ENCODE data around the gene VSIG8.
"Not testable (repeated sequence)": the region's sequence is repeated elsewhere in the genome, so short reads cannot be mapped to it uniquely, and the experiment has no call there.

Gene VSIG8

GRCh38 chr1:159862557-159862956 lies at the start of gene VSIG8:
TSS of gene VSIG8 (minus strand) at chr1:159862657. CDS start at chr1:159862521, 136 bp downstream.
- FAIRE-seq (no peak), DNase-seq (ENCODE audit: extremely low spot score, insufficient read length, low read depth) (no peak)

- FAIRE-seq (no peak), DNase-seq (ENCODE audit: extremely low spot score, insufficient read length, low read depth) (no peak)
These were observed 49.0 kb upstream of the VSIG8 start for GRCh38 chr1:159911326-159912070.

GRCh38 chr1:159908031-159908940 lies 45.8 kb upstream of the VSIG8 start:
- FAIRE-seq (no peak), DNase-seq (ENCODE audit: extremely low spot score, insufficient read length, low read depth) (no peak)

GRCh38 chr1:159906960-159907359 lies 44.5 kb upstream of the VSIG8 start:
- DNase-seq (ENCODE audit: extremely low spot score, insufficient read length, low read depth): no peak
- FAIRE-seq: no peak

- FAIRE-seq; DNase-seq (ENCODE audit: extremely low spot score, insufficient read length, low read depth): not testable (repeated sequence)
These were observed 41.6 kb upstream of the VSIG8 start for GRCh38 chr1:159904036-159904435.

GRCh38 chr1:159902541-159902940 lies 40.1 kb upstream of the VSIG8 start:
- no peak for FAIRE-seq
- DNase-seq (ENCODE audit: extremely low spot score, insufficient read length, low read depth): no peak

- DNase-seq (ENCODE audit: extremely low spot score, insufficient read length, low read depth) (no peak), FAIRE-seq (no peak)
These were observed 38.4 kb upstream of the VSIG8 start for GRCh38 chr1:159900755-159901360.

- FAIRE-seq (no peak), DNase-seq (ENCODE audit: extremely low spot score, insufficient read length, low read depth) (no peak)
These were observed 37.7 kb upstream of the VSIG8 start, which contains the start of gene CFAP45 for GRCh38 chr1:159900086-159900680. TSS of gene CFAP45 (minus strand) at chr1:159900165. CDS start at chr1:159900098, 67 bp downstream.

- not testable (repeated sequence) for DNase-seq (ENCODE audit: extremely low spot score, insufficient read length, low read depth); FAIRE-seq
These were observed 37.2 kb upstream of the VSIG8 start for GRCh38 chr1:159899634-159900033.

- FAIRE-seq (no peak), DNase-seq (ENCODE audit: extremely low spot score, insufficient read length, low read depth) (no peak)
These were observed 36.1 kb upstream of the VSIG8 start for GRCh38 chr1:159898527-159898926.

- no peak for FAIRE-seq
These were observed 35.5 kb upstream of the VSIG8 start for GRCh38 chr1:159897962-159898361.

GRCh38 chr1:159896546-159896930 lies 34.1 kb upstream of the VSIG8 start:
- no peak for FAIRE-seq
- DNase-seq (ENCODE audit: extremely low spot score, insufficient read length, low read depth): no peak

More at GRCh38 chr1:159897962-159898361, 35.5 kb upstream of the VSIG8 start:
- no peak for DNase-seq (ENCODE audit: extremely low spot score, insufficient read length, low read depth)

GRCh38 chr1:159895836-159896545 lies 33.5 kb upstream of the VSIG8 start:
- DNase-seq (ENCODE audit: extremely low spot score, insufficient read length, low read depth): no peak
- no peak for FAIRE-seq

- no peak for FAIRE-seq
- DNase-seq (ENCODE audit: extremely low spot score, insufficient read length, low read depth): no peak
These were observed 32.8 kb upstream of the VSIG8 start for GRCh38 chr1:159895286-159895685.

GRCh38 chr1:159892944-159893343 lies 30.5 kb upstream of the VSIG8 start:
- no peak for DNase-seq (ENCODE audit: extremely low spot score, insufficient read length, low read depth)
- FAIRE-seq: no peak

- FAIRE-seq (peak; percentile 93), DNase-seq (ENCODE audit: extremely low spot score, insufficient read length, low read depth) (peak; percentile 45)
These were observed 29.1 kb upstream of the VSIG8 start for GRCh38 chr1:159891275-159892157.

GRCh38 chr1:159890390-159890789 lies 27.9 kb upstream of the VSIG8 start:
- FAIRE-seq (no peak), DNase-seq (ENCODE audit: extremely low spot score, insufficient read length, low read depth) (no peak)

GRCh38 chr1:159889821-159890252 lies 27.4 kb upstream of the VSIG8 start:
- FAIRE-seq (peak; percentile 87), DNase-seq (ENCODE audit: extremely low spot score, insufficient read length, low read depth) (peak; percentile 60)
